Astrocyte (in vitro differentiated cells and primary cell): ENCODE data around the gene ZNF189. TPM values are rescaled to one million over a fixed set of nuclear protein-coding genes. Genes with fewer than 3 reads are reported as not detected.

Source experiments
- DNase-seq: peaks from one replicate; pipeline ENCODE4 v3.0.0-alpha.2; 2010; ENCODE audit warnings: low read depth
- FAIRE-seq: peaks from 2 replicates; lab custom pipeline; 2011; peaks lifted over from hg19 to GRCh38; lab: Jason Lieb, UNC
- H2AFZ ChIP-seq: 2 replicates; pipeline ENCODE4 v1.6.0; 2012; ENCODE audit warnings: low read depth, low read length, inconsistent platforms
- H3K27ac ChIP-seq: 2 replicates; pipeline ENCODE4 v1.5.1; 2011; ENCODE audit warnings: low read depth, low read length, inconsistent platforms
- H3K27me3 ChIP-seq: 2 replicates; pipeline ENCODE4 v1.6.0; 2011; ENCODE audit warnings: low read length, inconsistent platforms; ENCODE audit not compliant: insufficient read depth
- H3K36me3 ChIP-seq: 2 replicates; pipeline ENCODE4 v1.5.1; 2011; ENCODE audit warnings: low read length, inconsistent platforms; ENCODE audit not compliant: insufficient read depth
- H3K4me1 ChIP-seq: 2 replicates; pipeline ENCODE4 v1.5.1; 2011; ENCODE audit warnings: low read length, inconsistent platforms; ENCODE audit not compliant: insufficient read depth
- H3K4me2 ChIP-seq: 2 replicates; pipeline ENCODE4 v1.6.0; 2012; ENCODE audit warnings: low read length, inconsistent platforms
- H3K4me3 ChIP-seq: 2 replicates; pipeline ENCODE4 v1.5.1; 2011; ENCODE audit warnings: low read depth, mild to moderate bottlenecking, low read length, inconsistent platforms; ENCODE audit not compliant: insufficient read depth
- H3K79me2 ChIP-seq: 2 replicates; pipeline ENCODE4 v1.6.0; 2012; ENCODE audit warnings: mild to moderate bottlenecking, low read length, inconsistent platforms; ENCODE audit not compliant: insufficient read depth
- H3K9ac ChIP-seq: 2 replicates; pipeline ENCODE4 v1.6.0; 2012; ENCODE audit warnings: mild to moderate bottlenecking, low read length, inconsistent platforms
- H3K9me3 ChIP-seq: 2 replicates; pipeline ENCODE4 v1.5.1; 2012; ENCODE audit warnings: low read depth, mild to moderate bottlenecking, low read length, inconsistent platforms; ENCODE audit not compliant: insufficient read depth
- H4K20me1 ChIP-seq: 2 replicates; pipeline ENCODE4 v1.6.0; 2012; ENCODE audit warnings: low read length, inconsistent platforms; ENCODE audit not compliant: insufficient read depth
- H3K27ac Mint-ChIP-seq: one replicate; pipeline ENCODE4 v1.8.0; 2021; ENCODE audit warnings: mild to moderate bottlenecking, mixed read lengths; ENCODE audit not compliant: unreplicated experiment
- H3K27me3 Mint-ChIP-seq: one replicate; pipeline ENCODE4 v1.8.0; 2021; ENCODE audit warnings: low read depth, mixed read lengths; ENCODE audit not compliant: unreplicated experiment
- H3K36me3 Mint-ChIP-seq: one replicate; pipeline ENCODE4 v1.8.0; 2021; ENCODE audit warnings: low read depth, mixed read lengths; ENCODE audit not compliant: unreplicated experiment
- H3K4me1 Mint-ChIP-seq: one replicate; pipeline ENCODE4 v1.8.0; 2021; ENCODE audit warnings: low read depth, mixed read lengths; ENCODE audit not compliant: unreplicated experiment
- H3K4me3 Mint-ChIP-seq: one replicate; pipeline ENCODE4 v1.8.0; 2021; ENCODE audit warnings: mild to moderate bottlenecking, moderate library complexity, mixed read lengths; ENCODE audit not compliant: unreplicated experiment
- H3K9me3 Mint-ChIP-seq: one replicate; pipeline ENCODE4 v1.8.0; 2021; ENCODE audit warnings: mild to moderate bottlenecking, mixed read lengths; ENCODE audit not compliant: unreplicated experiment
- CTCF ChIP-seq: IDR thresholded peaks from 2 replicates; pipeline ENCODE4 v1.5.1; 2011; ENCODE audit warnings: low read depth, mild to moderate bottlenecking, inconsistent platforms, low read length, moderate library complexity; ENCODE audit not compliant: insufficient read depth
- EZH2 ChIP-seq: IDR thresholded peaks from 2 replicates; pipeline ENCODE4 v1.6.1; 2012; ENCODE audit warnings: mild to moderate bottlenecking, low read length, inconsistent platforms; ENCODE audit not compliant: insufficient read depth
- total RNA-seq: library from RNA; stranded (reverse); gene quantifications from 2 replicates; pipeline ENCODE4 v1.2.1, GENCODE V29; 2021

The ZNF189 gene
- total RNA-seq, 1 donor from 2014 or later: 16.8 TPM

- H4K20me1 ChIP-seq: no peaks in the 10 kb centered on the region
- no peaks in the 10 kb centered on the region for H3K36me3 ChIP-seq
- peaks cover 2% of the 10 kb centered on the region for H3K27me3 ChIP-seq
- no peaks in the 10 kb centered on the region for H3K4me1 ChIP-seq
- H3K4me2 ChIP-seq: no peak within 1 kb of the TSS
- DNase-seq (no peak), FAIRE-seq (no peak)
- Mint-ChIP-seq H3K27me3 (peaks cover 6% of the 10 kb centered on the region), H3K4me3 (no peak within 1 kb of the TSS), H3K4me1 (peaks cover 1% of the 10 kb centered on the region), H3K36me3 (no peaks in the 10 kb centered on the region), H3K27ac (no peak within 1 kb of the TSS), H3K9me3 (no peaks in the 10 kb centered on the region)
- TF ChIP-seq CTCF (no peak), EZH2 (no peak)
- no peak within 1 kb of the TSS for H3K27ac ChIP-seq
- no peak within 1 kb of the TSS for H2AFZ ChIP-seq
- no peaks in the 10 kb centered on the region for H3K9me3 ChIP-seq
- H3K79me2 ChIP-seq: no peaks in the 10 kb centered on the region
- no peak within 1 kb of the TSS for H3K9ac ChIP-seq
- H3K4me3 ChIP-seq: no peak within 1 kb of the TSS
Measured at GRCh38 chr9:101435601-101436079, 37.0 kb downstream of the ZNF189 start, which contains the start of gene ALDOB. Gene ALDOB (minus strand): TSS chr9:101435774. CDS start chr9:101430887, 4,887 bp downstream.

- no peaks in the 10 kb centered on the region for H4K20me1 ChIP-seq
- no peaks in the 10 kb centered on the region for H3K36me3 Mint-ChIP-seq
- no peak overlapping the region for H3K9ac ChIP-seq
- H3K4me1 ChIP-seq: no peaks in the 10 kb centered on the region
- H3K36me3 ChIP-seq: no peaks in the 10 kb centered on the region
- no peak for FAIRE-seq
- TF ChIP-seq EZH2: no peak
- TF ChIP-seq CTCF: no peak
- H3K79me2 ChIP-seq: no peaks in the 10 kb centered on the region
- H3K27me3 Mint-ChIP-seq: no peaks in the 10 kb centered on the region
- no peak overlapping the region for H3K4me3 ChIP-seq
- no peak overlapping the region for H3K27ac Mint-ChIP-seq
- peaks cover 2% of the 10 kb centered on the region for H3K27me3 ChIP-seq
- no peak overlapping the region for H3K4me3 Mint-ChIP-seq
- no peaks in the 10 kb centered on the region for H3K9me3 Mint-ChIP-seq
- H3K9me3 ChIP-seq: no peaks in the 10 kb centered on the region
- no peak for DNase-seq
- H3K4me1 Mint-ChIP-seq: peaks cover 1% of the 10 kb centered on the region
- H3K4me2 ChIP-seq: no peak overlapping the region
- no peak overlapping the region for H2AFZ ChIP-seq
- no peak overlapping the region for H3K27ac ChIP-seq
Measured at GRCh38 chr9:101437806-101438232, 39.2 kb downstream of the ZNF189 start.

GRCh38 chr9:101438523-101438922 is 39.9 kb downstream of the ZNF189 start:
- no peak overlapping the region for H2AFZ ChIP-seq
- no peaks in the 10 kb centered on the region for H3K4me1 ChIP-seq
- FAIRE-seq (no peak), DNase-seq (no peak)
- TF ChIP-seq CTCF (no peak), EZH2 (no peak)
- H3K27me3 ChIP-seq: peaks cover 2% of the 10 kb centered on the region
- Mint-ChIP-seq H3K4me1 (peaks cover 1% of the 10 kb centered on the region), H3K36me3 (no peaks in the 10 kb centered on the region), H3K9me3 (no peaks in the 10 kb centered on the region), H3K27ac (no peak overlapping the region), H3K4me3 (no peak overlapping the region), H3K27me3 (no peaks in the 10 kb centered on the region)
- no peak overlapping the region for H3K4me3 ChIP-seq
- no peaks in the 10 kb centered on the region for H3K9me3 ChIP-seq
- H3K9ac ChIP-seq: no peak overlapping the region
- no peak overlapping the region for H3K4me2 ChIP-seq
- H4K20me1 ChIP-seq: no peaks in the 10 kb centered on the region
- no peaks in the 10 kb centered on the region for H3K79me2 ChIP-seq
- no peaks in the 10 kb centered on the region for H3K36me3 ChIP-seq
- H3K27ac ChIP-seq: no peak overlapping the region
